DMS53 (cell line): ENCODE data around the gene MAST3.

Experiments
- DNase-seq: peaks from one replicate; lab custom pipeline; 2025; lab: John Stamatoyannopoulos, UW

Gene MAST3

DNA sequence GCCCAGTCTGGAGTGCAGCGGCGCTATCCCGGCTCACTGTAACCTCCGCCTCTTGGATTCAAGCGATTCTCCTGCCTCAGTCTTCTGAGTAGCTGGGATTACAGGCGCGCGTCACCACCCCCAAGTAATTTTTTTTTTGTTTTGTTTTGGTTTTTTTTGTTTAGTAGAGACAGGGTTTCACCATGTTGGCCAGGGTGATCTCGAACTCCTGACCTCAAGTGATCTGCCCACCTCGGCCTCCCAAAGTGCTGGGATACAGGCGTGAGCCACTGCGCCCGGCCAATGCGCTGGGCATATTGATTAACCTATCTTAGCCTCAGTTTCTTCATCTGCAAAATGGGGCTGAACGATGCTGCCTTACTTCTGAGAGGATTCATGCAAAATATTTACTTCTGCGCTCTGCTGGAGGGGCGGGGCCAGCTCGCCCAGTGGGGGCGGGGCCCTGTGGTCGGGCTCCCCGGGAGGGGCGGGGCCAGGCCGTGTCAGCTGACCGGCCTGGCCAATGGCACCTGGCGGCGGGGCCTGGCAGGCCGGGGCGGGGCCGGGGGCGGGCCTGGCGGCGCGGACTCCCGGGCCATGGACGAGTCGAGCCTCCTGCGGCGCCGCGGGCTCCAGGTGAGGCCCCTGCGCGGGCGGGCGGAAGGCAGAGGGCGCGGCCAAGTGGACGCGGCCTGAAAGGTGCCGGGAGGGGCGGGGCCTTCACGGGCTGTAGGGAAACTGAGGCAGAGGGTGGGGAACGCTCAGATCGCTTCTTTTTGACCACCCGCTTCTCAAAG lies at the start of gene MAST3:
TSS of gene MAST3 (plus strand) at position 562 of the 776 bp plus-strand sequence. CDS start at position 577, 15 bp downstream.
- DNase-seq: peak; percentile 92

DNA sequence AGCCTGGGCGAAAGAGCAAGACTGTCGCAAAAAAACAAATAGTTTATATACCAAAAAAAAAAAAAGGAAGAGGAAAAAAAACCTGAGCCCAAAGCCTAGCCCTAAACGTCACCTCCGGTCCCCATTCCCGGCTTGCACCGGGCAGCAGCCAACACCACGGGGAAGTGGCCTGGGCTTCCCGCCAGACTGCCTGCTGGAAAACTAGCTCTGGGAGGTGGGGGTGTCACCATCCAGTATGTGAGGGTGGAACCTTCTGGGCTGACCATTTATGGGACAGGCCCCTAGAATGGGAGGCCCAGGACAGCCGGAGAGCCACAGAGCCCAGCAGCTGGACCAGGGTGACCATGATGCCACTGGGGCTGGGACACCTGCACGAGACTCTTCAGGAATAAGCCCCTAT lies 48.2 kb upstream of the MAST3 start:
- peak; percentile 36 for DNase-seq

DNA sequence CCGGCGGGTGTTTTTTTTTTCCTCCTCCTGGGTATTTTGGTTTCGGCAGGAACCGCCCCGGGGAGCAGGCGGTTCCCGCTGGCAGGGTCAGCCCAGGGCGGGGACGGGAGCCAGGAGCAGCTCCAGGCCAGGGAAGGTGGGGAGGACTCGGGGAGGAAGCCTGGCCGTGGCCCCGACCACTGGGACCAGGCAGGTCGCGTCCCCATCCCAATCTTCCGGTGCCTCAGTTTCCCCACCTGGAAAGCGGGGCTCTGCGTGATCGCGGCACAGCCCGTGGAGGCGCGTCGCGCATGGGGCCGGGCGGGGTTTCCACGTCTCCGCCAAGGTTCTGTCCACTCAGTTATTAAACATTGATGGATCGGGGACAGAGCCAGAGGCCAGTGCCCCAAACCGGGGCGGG lies 45.7 kb upstream of the MAST3 start:
- DNase-seq: no peak

DNA sequence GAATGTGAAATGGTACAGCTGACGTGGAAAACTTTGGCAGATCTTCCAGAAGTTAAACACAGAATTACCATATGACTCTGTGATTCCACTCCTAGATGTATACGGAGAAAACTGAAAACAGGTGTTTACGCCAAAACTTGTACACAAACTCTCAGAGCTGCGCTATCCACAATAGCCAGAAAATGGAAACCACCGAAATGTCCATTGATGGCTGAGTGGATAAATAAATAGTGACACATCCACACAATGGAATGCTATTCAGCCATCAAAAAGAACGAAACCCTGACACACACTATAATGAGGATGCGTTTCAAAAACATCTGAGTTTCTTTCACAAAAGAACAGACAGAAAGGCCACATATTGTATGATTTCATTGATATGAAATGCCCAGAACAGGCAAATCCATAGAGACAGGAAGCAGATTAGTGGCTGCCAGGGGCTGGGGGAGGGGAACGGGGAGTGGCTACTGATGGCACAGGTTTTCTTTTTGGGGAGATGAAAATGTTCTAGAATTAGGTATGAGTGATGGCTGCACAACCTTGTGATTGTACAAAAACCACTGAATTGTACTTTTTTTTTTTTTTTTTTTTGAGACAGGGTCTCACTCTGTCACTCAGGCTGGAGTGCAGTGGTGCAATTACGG lies 43.9 kb upstream of the MAST3 start:
- DNase-seq: peak; percentile 26

DNA sequence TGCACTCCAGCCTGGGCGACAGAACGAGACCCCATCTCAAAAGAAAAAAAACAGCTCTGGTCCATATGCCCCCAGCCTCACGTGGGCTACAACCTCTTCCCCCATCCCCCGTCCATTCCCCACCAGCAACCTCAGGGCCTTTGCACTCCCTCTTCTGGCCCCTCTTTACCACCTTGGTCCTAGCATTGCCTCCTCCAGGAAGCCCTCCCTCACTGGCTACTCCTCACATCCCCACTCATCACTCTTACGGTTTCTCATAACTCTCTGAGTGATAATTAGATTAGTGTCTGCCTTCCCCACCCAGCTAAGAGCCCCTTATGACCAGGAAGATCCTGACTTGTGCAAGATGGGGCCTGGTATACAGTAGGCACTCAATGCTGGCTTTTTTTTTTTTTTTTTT lies 41.6 kb upstream of the MAST3 start:
- no peak for DNase-seq

DNA sequence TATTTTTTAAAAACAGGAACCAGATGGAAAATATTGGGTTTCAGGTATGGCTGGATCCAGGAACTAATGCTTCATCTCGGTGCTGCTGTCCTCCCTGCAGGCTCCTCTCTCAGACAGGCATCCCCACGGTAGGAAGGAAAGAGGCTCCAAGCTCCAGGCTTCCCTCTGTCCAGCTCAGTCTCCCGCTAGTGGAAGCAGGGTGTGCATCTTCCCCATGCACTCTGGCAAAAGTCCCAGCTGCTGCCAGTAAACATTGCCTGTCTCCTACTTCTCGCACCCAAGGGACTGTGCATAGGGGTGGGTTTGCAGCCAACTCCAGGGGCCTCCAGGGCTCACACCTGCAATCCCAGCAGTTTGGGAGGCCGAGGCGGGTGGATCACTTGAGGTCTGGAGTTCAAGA lies 40.0 kb upstream of the MAST3 start:
- DNase-seq: peak; percentile 46

DNA sequence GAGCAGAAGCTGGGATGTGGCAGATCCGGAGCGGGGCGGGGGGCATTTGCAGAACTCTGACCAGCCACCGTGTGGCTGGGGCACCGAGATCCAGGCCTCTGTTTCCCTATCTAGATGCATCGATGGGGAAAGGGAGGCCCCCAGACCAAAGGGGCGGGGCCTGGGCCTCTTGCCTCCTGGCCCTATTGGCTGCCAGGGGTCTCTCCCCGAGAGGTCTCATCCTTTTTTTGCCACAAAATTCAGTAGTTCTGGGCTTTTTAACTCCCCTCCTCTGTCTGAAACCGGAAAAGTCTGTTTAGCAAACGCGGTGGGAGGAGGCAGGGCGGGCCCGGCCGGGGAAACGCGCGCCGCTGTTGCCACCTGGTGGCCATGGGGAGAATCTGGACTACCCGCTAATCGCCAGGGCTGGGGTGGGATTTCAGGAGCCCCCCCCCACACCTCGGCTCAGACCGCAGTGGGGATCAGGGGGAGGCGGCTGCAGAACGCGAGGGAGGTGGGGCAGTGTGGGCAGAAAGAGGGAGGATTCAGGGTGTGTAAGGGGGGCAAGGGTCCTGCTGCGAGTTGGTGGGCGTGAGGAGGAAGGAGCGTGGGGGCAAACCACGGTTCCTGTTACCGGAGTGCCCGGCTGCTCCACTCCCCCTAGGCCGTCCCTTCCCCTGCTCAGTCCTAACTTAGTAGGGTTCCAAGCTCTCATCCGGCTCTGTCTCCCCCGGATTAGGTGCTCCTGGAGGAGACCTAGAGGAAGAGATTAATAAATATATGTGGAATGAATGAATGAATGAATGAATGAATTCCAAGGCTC lies 39.2 kb upstream of the MAST3 start:
- DNase-seq: peak; percentile 84

DNA sequence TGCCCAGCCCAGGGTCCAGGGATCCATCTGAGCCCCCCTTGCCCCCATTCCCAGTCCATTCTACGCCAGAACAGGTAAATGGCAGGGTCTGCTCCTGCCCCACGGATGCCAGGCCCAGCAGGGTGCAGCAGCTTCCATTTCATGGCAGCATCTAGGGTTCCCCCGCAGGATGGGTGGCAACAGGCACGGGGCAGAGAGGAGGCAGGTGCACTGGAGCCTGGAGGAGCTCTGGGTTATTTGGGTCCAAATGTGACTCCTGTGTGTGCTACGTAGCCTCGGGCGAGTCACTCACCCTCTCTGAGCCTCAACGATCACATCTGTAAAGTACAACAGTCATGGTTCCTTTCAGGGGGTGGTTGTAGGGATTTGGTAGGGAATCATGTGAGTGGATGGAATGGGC lies 38.3 kb upstream of the MAST3 start:
- no peak for DNase-seq

DNA sequence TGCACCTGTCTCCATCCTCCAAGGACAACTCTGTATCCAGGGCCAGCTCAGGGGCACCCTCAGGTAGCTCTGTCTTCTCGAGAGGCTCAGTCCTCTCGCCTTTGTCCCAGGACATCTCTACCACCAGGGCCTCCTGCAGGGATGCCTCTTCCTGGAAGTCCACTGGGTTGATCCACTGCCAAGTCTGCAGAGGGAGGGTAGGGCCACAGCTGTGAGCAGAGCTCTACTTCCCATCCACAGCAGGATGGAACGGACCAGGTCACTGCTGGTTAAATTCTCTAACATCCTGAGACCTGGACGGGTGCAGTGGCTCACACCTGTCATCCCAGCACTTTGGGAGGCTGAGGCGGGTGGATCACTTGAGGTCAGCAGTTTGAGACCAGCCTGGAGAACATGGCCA lies 37.7 kb upstream of the MAST3 start:
- no peak for DNase-seq

DNA sequence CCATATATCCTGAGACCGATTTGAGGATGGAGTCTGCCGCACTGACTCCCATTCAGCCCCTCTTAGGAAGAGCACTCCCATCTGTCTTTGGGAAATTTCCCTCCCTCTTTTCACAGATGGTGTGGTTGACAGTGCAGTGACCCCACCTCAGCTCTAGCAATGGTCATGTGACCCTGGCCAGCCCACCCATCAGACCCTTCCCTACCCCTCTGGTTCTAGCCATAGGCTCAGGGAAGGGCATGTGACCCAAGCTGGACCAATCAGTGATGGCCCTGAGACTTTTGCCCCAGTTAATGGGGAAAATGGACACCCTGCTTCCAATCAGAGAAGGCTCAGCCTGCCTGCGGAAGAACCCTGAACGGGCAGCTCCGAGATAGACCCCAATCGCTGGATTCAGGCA lies 37.1 kb upstream of the MAST3 start:
- no peak for DNase-seq

DNA sequence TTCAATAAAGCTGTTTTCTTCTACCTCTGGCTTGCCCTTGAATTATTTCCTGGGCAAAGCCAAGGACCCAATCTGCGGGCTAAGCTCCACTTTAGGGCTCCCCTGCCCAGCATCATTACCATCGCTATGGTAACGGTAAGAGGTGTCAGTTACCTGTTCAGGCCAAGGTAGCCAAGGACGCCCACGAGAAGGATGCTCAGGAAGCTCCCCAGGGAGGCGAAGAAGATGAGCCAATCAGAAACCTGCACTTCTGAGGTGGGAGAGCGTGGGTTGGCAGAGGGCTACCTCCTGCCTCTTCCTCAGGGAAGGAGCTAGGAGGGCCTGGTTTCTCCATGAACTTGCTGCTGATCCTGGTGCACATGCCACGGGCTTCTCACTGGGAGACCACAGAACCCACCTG lies 35.5 kb upstream of the MAST3 start:
- peak; percentile 41 for DNase-seq

DNA sequence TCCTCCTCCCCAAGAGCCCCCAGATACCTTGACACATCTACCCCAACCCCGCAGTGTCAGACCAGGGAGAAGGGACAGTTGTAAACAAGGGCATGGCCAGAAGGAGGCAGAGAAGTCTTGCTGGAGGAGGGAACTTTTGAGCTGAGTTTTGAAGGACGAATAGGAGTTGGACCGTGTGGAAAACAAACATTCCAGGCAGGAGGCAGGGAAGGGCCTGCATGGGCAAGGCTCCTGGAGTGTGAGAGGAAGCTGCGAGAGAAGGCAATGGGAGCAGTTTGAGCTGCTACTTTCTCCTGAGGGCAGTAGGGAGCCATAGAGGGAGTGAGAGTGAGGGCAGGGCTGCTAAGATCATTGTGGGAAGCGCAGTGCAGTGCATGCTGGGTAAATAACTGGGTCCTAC lies 34.1 kb upstream of the MAST3 start:
- DNase-seq: no peak

DNA sequence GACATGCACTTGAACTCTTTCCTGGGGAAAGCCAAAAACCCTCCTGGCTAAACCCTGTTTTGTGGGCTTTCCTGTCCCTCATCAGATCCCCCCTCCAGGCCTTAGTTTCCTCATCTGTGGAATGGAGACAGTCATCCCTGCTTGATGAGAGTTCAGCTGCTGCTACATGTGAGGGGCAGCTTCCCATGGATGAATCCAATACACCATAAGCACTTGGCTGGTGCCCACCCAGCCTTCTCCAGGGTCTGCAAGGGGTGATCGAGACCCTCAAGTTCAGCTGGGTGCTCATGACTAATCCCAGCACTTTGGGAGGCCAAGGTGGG lies 32.4 kb upstream of the MAST3 start:
- no peak for DNase-seq

DNA sequence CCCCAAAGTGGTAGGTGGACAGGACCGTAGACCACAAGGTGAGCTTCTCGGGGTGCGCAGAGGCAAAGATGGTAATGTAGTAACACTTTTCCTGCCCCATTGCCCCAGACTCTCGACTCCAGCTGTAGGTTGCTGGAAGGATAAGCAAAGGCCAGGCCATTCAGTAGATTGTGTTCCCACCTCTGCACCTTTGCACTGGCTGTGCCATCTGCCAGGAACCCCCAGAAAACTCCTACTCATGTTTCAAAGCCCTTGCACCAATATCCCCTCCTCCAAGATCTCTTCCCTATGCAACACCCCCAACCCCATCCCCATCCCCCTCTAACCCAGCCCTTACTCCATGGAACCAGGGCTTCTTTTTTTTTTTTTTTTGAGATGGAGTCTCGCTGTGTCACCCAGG lies 29.2 kb upstream of the MAST3 start:
- no peak for DNase-seq

DNA sequence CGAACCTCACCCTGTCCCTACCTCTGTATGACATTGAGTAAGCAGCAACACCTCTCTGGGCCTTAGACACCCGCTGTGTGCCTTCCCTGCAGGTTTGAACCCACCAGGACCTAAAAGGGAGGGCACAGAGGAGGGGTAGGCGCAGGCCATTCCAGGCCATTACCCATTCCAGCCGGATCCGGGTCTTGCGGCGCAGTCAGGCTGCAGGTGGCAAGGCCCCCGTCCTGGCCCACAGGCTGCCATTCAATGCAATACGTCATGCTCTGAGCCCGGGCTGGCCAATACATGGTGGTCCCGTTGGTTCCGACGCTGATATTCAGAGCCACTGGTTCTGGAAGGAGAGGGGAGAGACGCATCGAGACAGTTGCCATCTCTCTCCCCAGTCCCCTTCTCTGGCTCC lies 28.2 kb upstream of the MAST3 start:
- DNase-seq: no peak

DNA sequence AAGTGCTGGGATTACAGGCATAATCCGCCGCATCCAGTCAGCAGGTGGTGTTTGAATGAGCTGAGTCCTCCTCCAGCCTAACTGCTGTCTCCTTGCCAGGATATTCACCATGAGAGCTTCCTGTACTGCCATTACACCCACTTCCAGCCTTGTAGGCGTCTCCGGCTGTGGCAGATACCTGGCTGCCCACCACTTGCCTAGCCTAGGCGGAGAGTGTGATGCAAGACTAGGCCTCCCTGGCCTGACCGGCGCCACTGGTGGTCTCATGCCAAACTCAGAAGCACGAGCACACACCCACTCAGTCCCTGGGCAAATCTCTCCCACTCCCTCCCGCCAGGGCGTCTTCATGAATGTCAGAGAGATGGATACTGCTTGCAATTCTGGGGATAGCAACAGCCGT lies 27.4 kb upstream of the MAST3 start:
- DNase-seq: no peak

DNA sequence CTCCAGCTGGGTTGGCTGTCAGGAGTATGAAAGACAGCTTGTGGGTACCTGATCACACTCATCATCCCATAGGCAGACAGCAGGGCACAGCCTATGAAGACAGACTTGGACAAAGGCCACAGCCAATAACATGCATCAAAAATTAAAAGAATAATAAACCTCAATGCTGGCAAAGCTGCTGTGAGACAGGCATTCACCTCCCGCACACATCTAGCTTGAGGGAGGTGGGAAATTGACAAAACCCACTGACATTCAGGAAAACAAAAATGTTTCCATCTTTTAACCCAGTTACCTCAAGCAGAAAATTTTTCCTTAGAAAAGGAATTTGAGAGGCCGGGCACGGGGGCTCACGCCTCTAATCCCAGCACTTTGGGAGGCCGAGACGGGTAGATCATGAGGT lies 25.2 kb upstream of the MAST3 start:
- DNase-seq: no peak

DNA sequence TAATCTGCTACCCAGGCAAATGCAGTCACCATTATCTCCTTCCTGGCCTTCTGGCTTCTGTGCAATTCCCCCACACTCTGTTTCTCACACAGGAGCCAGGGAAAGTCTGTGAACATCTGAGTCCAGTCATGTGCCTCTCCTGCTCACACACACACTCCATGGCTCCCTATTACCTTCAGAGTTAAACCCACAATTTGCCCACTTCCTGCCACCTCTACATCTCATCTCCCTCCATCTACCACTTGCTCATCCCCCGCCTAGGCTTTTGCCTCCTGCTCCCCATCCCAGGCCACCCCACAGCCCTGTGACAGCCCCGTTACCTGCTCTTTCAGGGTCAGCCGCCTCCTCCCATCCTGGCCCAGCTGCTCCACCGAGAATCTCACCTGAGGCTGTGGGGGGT lies 24.4 kb upstream of the MAST3 start:
- no peak for DNase-seq

DNA sequence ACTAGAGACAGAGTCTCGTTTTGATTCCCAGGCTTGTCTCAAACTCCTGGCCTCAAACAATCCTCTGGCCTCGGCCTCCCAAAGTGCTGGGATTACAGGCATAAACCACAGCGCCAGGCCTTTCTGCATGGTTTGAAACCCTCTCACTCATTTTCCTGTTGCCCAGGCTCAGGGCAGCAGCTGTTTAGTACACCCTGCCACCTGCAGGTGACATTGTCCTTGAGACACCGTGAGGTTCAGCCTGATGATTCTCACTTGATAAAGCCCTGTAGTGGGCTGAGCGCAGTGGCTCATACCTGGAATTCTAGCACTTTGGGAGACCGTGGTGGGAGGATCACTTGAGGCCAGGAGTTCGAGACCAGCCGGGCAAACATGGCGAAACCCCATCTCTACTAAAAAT lies 23.4 kb upstream of the MAST3 start:
- DNase-seq: peak; percentile 63

DNA sequence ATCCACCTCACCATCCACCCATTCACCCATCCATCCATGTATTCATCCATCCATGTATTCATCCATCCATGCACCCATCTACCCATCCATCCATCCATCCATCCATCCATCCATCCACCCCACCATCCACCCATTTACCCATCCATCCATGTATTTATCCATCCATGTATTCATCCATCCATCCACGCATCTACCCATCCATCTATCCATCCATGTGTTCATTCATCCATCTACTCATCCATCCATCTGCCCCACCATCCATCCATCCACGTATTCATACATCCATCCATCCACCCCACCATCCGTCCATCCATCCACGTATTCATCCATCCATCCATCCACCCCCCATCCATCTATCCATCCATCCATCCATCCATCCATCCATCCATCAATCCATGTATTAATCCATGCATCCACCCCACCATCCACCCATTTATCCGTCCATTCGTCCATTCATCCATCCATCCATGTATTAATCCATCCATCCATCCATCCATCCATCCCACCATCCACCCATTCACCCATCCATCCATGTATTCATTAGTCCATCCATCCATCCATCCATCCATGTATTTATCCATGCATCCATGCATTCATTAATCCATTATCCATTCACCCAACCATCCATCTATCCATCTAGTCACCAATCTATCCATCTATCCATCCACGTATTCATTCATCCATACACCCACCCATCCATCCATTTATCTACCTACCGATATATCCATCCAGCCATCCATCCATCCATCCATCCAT lies 13.5 kb upstream of the MAST3 start:
- no peak for DNase-seq

DNA sequence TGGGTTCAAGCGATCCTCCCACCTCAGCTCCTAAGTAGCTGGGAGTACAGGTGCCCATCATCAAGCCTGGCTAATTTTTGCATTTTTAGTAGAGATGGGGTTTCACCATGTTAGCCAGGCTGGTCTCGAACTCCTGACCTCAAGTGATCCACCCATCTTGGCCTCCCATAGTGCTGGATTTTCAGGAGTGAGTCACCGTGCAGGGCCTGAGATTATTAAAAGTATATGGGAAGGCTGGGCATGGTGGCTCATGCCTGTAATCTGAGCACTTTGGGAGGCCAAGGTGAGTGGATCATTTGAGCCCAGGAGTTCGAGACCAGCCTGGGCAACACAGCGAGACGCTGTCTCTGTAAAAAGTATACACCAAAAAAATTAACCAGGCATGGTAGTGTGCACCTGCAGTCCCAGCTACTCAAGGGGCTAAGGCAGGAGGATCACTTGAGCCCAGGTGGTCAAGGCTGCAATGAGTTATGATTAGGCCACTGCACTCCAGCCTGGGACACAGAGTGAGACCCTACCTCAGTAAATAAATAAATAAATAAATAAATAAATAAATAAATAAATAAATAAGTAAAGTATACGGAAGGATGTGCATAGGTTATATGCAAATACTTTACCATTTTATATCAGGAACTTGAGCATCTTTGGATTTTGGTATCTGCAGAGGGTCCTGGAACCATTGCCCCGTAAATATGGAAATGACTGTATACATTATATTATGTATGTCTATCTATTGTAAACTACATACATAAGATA lies 11.7 kb upstream of the MAST3 start:
- DNase-seq: no peak
